ENCODE results near the gene ZBTB4.

DNA sequence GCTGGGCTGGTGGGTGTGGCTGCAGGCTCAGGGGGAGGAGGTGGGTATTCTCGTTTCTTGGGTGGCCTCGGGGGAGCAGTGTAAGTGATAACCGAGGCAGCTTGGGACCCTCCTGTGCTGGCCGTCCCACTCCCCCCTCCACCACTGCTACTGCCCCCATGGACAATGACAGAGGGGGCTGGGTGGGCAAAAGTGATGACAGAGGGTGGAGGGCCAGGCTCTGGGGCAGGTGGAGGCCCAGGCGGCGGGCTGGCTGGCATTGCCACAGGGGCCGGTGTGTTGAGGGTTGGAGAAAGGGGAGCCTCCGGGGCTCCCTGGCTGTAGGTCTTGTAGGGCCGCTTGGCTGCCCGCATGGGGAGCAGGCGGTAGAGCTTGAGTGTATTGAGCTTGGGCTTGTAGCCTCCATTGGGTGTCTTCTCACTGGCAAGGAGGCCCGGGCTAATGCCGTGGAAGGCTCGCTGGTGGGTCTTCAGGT is 16.0 kb downstream of the ZBTB4 start:
- TF ChIP-seq, protein P1, sequence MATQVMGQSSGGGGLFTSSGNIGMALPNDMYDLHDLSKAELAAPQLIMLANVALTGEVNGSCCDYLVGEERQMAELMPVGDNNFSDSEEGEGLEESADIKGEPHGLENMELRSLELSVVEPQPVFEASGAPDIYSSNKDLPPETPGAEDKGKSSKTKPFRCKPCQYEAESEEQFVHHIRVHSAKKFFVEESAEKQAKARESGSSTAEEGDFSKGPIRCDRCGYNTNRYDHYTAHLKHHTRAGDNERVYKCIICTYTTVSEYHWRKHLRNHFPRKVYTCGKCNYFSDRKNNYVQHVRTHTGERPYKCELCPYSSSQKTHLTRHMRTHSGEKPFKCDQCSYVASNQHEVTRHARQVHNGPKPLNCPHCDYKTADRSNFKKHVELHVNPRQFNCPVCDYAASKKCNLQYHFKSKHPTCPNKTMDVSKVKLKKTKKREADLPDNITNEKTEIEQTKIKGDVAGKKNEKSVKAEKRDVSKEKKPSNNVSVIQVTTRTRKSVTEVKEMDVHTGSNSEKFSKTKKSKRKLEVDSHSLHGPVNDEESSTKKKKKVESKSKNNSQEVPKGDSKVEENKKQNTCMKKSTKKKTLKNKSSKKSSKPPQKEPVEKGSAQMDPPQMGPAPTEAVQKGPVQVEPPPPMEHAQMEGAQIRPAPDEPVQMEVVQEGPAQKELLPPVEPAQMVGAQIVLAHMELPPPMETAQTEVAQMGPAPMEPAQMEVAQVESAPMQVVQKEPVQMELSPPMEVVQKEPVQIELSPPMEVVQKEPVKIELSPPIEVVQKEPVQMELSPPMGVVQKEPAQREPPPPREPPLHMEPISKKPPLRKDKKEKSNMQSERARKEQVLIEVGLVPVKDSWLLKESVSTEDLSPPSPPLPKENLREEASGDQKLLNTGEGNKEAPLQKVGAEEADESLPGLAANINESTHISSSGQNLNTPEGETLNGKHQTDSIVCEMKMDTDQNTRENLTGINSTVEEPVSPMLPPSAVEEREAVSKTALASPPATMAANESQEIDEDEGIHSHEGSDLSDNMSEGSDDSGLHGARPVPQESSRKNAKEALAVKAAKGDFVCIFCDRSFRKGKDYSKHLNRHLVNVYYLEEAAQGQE (IDR thresholded peaks at IDR 0.05; ENCODE audit: low read depth), result no peak
- TF ChIP-seq ELF1 (IDR thresholded peaks at IDR 0.05; ENCODE audit: borderline replicate concordance, low read depth) (no peak), ZNF274 (IDR thresholded peaks at IDR 0.05; ENCODE audit: low read depth, low read length) (no peak), POLR2A (IDR thresholded peaks at IDR 0.05; ENCODE audit: borderline replicate concordance, extremely low read depth, insufficient read depth, insufficient read length) (no peak), TCF7L2 (IDR thresholded peaks at IDR 0.05; ENCODE audit: borderline replicate concordance, extremely low read depth, insufficient read depth, insufficient read length) (no peak), POLR2AphosphoS5 (IDR thresholded peaks at IDR 0.05; ENCODE audit: low read depth, low read length) (no peak), EZH2 (IDR thresholded peaks at IDR 0.05) (no peak), EZH2phosphoT487 (IDR thresholded peaks at IDR 0.05; ENCODE audit: borderline replicate concordance) (no peak), SRF (IDR thresholded peaks at IDR 0.05; ENCODE audit: low read depth) (no peak), YY1 (IDR thresholded peaks at IDR 0.05; ENCODE audit: extremely low read depth, insufficient replicate concordance, low read depth, low read length) (no peak), JUND (IDR thresholded peaks at IDR 0.05) (no peak), CBX3 (IDR thresholded peaks at IDR 0.05; ENCODE audit: low read depth) (no peak)
- TF ChIP-seq, protein P2, sequence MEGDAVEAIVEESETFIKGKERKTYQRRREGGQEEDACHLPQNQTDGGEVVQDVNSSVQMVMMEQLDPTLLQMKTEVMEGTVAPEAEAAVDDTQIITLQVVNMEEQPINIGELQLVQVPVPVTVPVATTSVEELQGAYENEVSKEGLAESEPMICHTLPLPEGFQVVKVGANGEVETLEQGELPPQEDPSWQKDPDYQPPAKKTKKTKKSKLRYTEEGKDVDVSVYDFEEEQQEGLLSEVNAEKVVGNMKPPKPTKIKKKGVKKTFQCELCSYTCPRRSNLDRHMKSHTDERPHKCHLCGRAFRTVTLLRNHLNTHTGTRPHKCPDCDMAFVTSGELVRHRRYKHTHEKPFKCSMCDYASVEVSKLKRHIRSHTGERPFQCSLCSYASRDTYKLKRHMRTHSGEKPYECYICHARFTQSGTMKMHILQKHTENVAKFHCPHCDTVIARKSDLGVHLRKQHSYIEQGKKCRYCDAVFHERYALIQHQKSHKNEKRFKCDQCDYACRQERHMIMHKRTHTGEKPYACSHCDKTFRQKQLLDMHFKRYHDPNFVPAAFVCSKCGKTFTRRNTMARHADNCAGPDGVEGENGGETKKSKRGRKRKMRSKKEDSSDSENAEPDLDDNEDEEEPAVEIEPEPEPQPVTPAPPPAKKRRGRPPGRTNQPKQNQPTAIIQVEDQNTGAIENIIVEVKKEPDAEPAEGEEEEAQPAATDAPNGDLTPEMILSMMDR (IDR thresholded peaks at IDR 0.05 in 2 of 3, conservative IDR thresholded peaks at IDR 0.05 in 1 of 3; ENCODE audit: borderline replicate concordance in 1 of 3, insufficient read depth in 1 of 3, low read depth in 2 of 3, low read length in 2 of 3), result no peak
- TF ChIP-seq, protein P3, sequence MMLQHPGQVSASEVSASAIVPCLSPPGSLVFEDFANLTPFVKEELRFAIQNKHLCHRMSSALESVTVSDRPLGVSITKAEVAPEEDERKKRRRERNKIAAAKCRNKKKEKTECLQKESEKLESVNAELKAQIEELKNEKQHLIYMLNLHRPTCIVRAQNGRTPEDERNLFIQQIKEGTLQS (IDR thresholded peaks at IDR 0.05), result no peak

Measured in HCT116 (cell line).